HG03439 (cell line): Measurements from ENCODE around the gene COMP.

ENCODE experiments used
- ATAC-seq: cut with Tn5 transposase; IDR thresholded peaks from one replicate; pipeline ENCODE4 v1.9.1; 2021; ENCODE audit warnings: mild to moderate bottlenecking, moderate library complexity; ENCODE audit not compliant: unreplicated experiment

The COMP gene

DNA sequence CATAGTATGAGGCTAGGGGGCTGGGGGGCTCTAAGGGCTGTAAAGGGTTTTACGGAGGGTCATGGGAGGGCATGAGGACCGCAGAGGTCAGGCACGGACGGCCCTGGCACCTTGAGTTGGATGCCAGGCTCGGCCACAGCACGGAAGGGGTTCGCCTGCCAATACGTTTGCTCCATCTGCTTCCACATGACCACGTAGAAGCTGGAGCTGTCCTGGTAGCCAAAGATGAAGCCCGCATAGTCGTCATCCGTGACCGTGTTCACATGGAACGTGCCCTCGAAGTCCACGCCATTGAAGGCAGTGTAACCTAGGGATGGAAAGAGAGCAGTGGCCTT lies 6.4 kb downstream of the COMP start:
- ATAC-seq: no peak

DNA sequence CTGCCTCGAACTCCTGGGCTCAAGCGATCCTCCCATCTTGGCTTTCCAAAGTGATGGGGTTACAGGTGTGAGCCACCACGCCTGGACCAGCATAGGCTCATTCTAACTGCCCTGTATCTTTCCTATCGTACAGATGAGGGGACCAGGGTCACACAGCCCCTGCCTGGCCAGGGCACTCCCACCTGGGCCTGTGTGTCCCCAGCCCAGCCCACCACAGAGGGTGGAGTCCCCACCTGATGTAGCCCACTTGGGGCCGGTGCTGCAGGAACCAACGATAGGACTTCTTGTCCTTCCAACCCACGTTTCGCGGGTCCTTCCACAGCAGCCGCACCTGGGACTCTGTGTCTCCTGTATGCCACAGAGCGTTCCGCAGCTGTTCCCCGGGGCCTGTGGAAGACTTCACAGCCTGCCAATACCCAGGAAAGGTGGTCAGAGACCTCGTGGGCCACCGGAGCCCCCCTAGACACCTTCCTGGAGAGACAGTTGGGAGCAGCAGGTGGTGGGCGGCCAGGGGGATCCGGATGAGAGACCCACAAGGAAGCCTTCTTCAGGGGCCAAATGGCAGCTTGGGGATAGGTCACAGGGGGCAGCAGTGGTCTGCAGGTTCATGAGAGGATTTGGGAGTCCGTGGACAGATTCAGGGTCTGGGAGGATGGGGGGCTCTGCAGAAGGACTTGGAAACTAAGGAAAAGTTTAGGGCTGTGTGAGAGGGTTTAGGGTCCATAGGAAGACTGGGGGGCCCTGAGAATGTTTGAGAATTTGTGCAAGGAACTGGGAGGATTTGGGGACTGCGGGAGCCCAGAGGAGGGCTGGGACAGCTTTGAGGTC lies 6.9 kb downstream of the COMP start:
- no peak for ATAC-seq

DNA sequence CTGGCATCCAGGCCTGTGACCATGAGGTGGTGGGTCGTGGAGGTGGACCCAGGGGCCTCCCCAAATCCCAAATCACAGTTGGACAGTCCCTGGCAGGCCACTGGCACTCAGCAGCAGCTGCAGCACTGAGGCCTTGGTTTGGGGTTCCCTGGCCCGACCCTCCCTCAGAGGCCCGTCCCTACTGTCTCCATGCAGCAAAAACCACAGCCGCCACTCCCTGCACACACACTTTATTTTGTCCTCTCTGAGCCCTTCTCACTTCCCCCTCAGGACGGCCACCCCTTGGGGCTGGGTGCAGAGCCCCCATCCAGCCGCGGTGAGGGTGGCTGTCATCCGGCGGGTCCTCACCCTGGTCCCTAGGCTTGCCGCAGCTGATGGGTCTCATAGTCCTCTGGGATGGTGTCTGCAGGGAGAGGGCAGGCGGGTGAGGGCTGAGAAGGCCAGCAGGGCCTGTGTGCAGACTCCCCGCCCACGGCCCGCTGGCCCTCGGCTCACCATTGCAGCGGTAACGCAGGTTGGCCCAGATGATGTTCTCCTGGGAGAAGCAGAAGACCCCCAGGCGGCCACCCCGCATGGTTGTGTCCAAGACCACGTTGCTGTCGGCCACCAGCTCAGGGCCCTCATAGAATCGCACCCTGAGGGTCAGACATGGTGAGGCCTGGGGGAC lies 8.4 kb downstream of the COMP start:
- no peak for ATAC-seq

DNA sequence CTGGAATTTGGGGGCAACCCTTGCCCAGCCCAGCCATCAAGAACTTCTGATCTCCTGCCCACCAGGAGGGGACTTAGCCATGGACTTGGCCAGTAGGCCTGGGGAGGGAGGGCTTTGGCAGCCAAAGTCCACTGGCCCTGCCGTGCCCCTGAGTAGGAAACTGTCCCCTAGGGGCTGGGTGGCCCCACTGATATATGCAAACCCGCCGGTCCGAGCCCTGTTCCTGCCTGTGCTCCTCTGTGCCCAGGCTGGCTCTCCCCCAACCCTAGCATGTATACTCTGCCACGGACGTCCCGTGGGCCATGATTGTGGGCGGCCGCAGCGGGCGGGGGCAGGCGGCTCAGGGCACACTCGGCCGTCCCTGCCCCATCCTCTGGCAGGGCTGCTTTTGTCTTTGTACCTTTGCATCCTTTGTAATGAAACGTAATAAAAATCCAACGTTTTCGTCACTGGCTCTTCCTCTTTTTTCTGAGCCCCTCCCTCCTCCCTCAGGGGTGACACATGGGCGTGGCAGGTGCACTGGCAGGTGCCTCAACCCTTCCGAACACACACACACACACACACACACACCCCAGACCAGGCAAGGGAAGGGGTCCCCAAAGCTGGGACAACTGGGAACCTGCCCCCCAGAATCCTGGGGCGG lies 9.1 kb downstream of the COMP start:
- no peak for ATAC-seq

GRCh38 chr19:18781047-18781600 lies 10.0 kb downstream of the COMP start:
- no peak for ATAC-seq

DNA sequence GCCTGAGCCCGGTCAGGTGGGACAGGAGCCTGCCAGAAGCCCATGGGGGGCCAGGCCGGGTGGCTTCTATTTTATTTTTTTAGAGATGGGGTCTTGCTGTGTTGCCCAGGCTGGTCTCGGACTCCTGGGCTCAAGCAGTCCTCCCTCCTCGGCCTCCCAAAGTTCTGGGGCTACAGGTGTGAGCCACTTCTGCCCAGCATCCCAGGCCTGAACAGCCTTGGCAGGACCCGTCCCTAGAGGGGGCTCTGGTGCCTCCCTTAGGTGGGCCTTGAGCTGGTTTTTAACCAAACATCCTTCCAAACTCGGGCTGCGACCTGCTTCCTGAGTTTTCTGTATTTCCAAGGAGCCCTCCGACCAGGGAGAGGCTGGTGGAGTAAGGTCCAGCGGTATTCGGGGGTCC lies 10.5 kb downstream of the COMP start:
- ATAC-seq: no peak

- ATAC-seq: no peak
Measured at GRCh38 chr19:18780081-18780480, 11.0 kb downstream of the COMP start.

GRCh38 chr19:18778826-18779495 lies 12.1 kb downstream of the COMP start:
- ATAC-seq: no peak

GRCh38 chr19:18778076-18778389 lies 13.1 kb downstream of the COMP start:
- ATAC-seq: no peak

DNA sequence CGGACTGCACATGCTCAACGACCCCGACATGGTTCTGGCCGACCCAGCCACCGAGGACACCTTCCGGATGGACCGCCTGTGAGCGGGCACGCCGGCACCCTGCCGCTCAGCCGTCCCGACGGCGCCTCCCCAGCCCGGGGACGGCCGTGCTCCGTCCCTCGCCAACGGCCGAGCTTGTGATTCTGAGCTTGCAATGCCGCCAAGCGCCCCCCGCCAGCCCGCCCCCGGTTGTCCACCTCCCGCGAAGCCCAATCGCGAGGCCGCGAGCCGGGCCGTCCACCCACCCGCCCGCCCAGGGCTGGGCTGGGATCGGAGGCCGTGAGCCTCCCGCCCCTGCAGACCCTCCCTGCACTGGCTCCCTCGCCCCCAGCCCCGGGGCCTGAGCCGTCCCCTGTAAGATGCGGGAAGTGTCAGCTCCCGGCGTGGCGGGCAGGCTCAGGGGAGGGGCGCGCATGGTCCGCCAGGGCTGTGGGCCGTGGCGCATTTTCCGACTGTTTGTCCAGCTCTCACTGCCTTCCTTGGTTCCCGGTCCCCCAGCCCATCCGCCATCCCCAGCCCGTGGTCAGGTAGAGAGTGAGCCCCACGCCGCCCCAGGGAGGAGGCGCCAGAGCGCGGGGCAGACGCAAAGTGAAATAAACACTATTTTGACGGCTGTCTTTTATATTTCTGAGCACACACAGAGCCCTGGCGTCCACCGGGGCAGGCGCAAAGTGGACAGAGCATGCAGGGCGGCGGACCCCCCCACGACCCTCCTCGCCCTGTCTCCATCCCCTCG lies 13.6 kb downstream of the COMP start:
- no peak for ATAC-seq

- no peak for ATAC-seq
Measured at GRCh38 chr19:18776736-18777135, 14.4 kb downstream of the COMP start.

DNA sequence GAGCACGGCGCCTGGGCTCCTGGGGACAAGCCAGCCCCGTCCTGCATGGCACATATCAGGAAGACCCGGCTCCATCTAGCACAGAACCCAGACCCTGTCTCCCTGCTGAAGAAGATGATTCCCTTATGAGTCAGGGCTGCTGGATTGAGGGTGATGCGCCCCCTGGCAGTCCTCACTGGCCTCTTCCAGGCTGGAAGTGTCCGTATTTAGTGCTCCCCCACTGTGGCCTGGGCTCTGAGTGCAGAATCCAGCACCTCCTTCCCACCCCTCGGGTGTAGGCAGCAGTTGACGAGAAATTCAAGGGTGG lies 14.9 kb downstream of the COMP start:
- ATAC-seq: no peak

- no peak for ATAC-seq
Measured at GRCh38 chr19:18775586-18776287, 15.4 kb downstream of the COMP start.

DNA sequence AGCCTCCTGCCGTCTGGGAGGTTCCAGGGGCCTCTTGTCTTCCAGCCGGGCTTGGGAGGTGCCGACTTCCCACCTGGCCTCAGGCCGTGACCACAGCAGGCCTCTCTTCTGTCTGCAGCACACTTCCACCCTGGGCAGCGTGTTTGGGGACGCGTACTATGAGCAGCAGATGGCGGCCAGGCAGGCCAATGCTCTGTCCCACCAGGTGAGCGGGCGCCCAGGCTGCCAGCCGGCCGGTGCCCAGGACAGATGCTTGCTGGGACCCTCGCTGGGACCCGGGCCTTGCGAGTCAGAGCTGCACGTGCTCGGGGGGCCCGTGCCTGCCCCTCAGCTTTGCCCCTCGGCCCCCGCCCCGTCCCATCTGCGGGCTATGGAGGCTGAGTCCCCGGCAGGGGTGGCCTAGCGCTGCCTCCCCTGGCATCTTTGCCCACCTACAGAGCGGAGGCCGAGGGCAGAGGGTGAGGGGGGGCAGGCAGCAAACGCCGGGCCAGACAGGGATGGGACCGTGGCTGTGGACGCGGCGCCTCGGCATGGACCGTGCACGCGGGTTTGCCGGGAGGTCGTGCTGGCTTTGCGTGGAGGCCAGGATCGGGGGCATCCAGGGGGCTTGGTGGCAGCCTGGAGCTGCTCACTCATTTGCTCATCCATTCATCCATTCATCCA lies 16.2 kb downstream of the COMP start:
- no peak for ATAC-seq

GRCh38 chr19:18774107-18774506 lies 17.0 kb downstream of the COMP start:
- no peak for ATAC-seq

- no peak for ATAC-seq
Measured at GRCh38 chr19:18773682-18774081, 17.4 kb downstream of the COMP start.

GRCh38 chr19:18772620-18773587 lies 18.2 kb downstream of the COMP start:
- ATAC-seq: no peak
